Endothelial cell (in vitro differentiated cells): ENCODE measurements around the gene RUNX2. TPM values are rescaled to one million over a fixed set of nuclear protein-coding genes. Genes with fewer than 3 reads are reported as not detected.

Experiments used
- DNase-seq: peaks from one replicate; pipeline ENCODE4 v3.0.0; 2021; ENCODE audit warnings: low spot score
- H3K27ac Mint-ChIP-seq: one replicate; pipeline ENCODE4 v1.8.0; 2021; ENCODE audit warnings: mixed read lengths, inconsistent platforms; ENCODE audit not compliant: unreplicated experiment
- H3K27me3 Mint-ChIP-seq: one replicate; pipeline ENCODE4 v1.8.0; 2021; ENCODE audit warnings: mild to moderate bottlenecking, moderate library complexity, mixed read lengths, inconsistent platforms; ENCODE audit not compliant: unreplicated experiment
- H3K36me3 Mint-ChIP-seq: one replicate; pipeline ENCODE4 v1.8.0; 2021; ENCODE audit warnings: mild to moderate bottlenecking, low read depth, mixed read lengths, inconsistent platforms; ENCODE audit not compliant: unreplicated experiment
- H3K4me1 Mint-ChIP-seq: one replicate; pipeline ENCODE4 v1.8.0; 2021; ENCODE audit warnings: mild to moderate bottlenecking, mixed read lengths, inconsistent platforms; ENCODE audit not compliant: unreplicated experiment
- H3K4me3 Mint-ChIP-seq: one replicate; pipeline ENCODE4 v1.8.0; 2021; ENCODE audit warnings: mild to moderate bottlenecking, mixed read lengths, inconsistent platforms; ENCODE audit not compliant: unreplicated experiment
- H3K9me3 Mint-ChIP-seq: one replicate; pipeline ENCODE4 v1.8.0; 2021; ENCODE audit warnings: mixed read lengths, inconsistent platforms; ENCODE audit not compliant: unreplicated experiment
- total RNA-seq: library from RNA; stranded (reverse); fragmentation: NEBNext Ultra II Directional; extraction: Animal tissue kit (Norgen Biotek cat#: 25700); gene quantifications from one replicate; pipeline ENCODE4 v1.2.1, GENCODE V29; 2021; ENCODE audit not compliant: unreplicated experiment
- TF ChIP-seq, protein P1 (sequence below): fragments of 200-600 bp; sonication (generic); IDR thresholded peaks from one replicate; pipeline ENCODE4 v1.5.0; 2021; ENCODE audit warnings: antibody characterized with exemption; ENCODE audit not compliant: unreplicated experiment

Gene RUNX2
- total RNA-seq, 1 donor from 2014 or later, result 1.8 TPM

DNA sequence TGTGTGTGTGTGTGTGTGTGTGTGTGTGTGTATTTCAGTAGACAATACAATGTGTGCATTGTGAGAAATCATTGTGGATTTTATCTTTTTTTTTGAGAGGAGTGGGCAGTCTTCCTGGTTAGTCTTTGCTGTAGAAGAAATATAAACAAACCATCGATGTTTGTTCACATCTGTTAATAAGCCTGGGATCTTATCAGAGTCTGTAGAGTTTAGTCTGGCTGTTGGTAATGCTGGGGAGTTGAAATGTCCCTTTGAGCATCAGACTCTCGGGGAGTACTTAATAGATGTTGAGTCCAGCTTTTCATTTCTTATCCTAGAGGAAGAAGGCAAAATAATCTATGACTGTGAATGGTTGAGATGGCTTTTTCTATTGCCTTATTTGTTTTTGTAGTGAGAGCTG, 146.2 kb downstream of the RUNX2 start:
- H3K27ac Mint-ChIP-seq, result no peak overlapping the region
- no peaks in the 10 kb centered on the region for H3K4me1 Mint-ChIP-seq
- H3K9me3 Mint-ChIP-seq, result no peaks in the 10 kb centered on the region
- no peaks in the 10 kb centered on the region for H3K27me3 Mint-ChIP-seq
- no peak for DNase-seq
- TF ChIP-seq, protein P1, sequence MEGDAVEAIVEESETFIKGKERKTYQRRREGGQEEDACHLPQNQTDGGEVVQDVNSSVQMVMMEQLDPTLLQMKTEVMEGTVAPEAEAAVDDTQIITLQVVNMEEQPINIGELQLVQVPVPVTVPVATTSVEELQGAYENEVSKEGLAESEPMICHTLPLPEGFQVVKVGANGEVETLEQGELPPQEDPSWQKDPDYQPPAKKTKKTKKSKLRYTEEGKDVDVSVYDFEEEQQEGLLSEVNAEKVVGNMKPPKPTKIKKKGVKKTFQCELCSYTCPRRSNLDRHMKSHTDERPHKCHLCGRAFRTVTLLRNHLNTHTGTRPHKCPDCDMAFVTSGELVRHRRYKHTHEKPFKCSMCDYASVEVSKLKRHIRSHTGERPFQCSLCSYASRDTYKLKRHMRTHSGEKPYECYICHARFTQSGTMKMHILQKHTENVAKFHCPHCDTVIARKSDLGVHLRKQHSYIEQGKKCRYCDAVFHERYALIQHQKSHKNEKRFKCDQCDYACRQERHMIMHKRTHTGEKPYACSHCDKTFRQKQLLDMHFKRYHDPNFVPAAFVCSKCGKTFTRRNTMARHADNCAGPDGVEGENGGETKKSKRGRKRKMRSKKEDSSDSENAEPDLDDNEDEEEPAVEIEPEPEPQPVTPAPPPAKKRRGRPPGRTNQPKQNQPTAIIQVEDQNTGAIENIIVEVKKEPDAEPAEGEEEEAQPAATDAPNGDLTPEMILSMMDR, result no peak
- H3K4me3 Mint-ChIP-seq, result no peak overlapping the region
- H3K36me3 Mint-ChIP-seq, result no peaks in the 10 kb centered on the region

DNA sequence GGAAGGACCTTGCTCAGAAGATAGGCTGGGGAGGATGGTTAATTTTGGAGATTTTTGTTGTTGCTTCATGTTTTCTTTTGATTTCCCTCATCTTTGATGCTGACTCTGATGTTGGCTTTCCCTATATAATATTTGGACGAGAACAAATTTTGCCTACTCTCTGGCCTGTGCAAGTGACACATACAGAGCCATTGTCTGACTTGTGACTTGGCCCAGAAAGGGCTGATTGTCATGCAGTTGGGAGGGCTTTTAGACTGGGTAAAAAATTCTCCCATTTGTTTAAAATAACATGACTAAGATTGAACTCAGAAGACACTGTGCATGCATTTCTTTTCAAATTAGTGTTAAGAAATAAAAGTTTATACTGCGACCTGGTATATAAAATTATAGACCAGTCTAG, 148.2 kb downstream of the RUNX2 start:
- Mint-ChIP-seq H3K9me3 (no peaks in the 10 kb centered on the region), H3K4me1 (no peaks in the 10 kb centered on the region), H3K4me3 (no peak overlapping the region)

DNA sequence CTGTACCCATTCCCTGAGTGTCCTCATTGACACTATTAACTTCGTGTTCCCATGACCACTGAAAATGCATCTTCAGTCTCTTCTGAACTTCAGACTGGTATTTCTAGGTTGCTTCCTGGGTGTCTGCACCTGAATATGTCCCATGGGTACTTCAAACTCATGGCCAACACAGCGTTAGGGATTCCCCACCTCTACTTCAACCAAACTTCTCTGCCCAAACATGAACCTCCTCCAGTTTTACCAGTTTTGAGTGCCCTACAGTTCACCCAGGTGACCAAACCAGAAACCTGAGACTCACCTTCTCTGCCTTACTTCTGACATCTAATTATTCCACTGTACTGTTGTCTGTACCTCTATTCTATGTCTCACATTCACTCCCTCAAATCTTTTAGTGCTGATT, 149.1 kb downstream of the RUNX2 start:
- TF ChIP-seq, protein P1, result no peak
- no peaks in the 10 kb centered on the region for H3K4me1 Mint-ChIP-seq
- no peaks in the 10 kb centered on the region for H3K9me3 Mint-ChIP-seq
- H3K4me3 Mint-ChIP-seq, result no peak overlapping the region
- no peak overlapping the region for H3K27ac Mint-ChIP-seq
- no peaks in the 10 kb centered on the region for H3K36me3 Mint-ChIP-seq
- no peaks in the 10 kb centered on the region for H3K27me3 Mint-ChIP-seq
- no peak for DNase-seq

More for the DNA sequence above, 148.2 kb downstream of the RUNX2 start:
- Mint-ChIP-seq H3K27ac (no peak overlapping the region), H3K27me3 (no peaks in the 10 kb centered on the region), H3K36me3 (no peaks in the 10 kb centered on the region)
- TF ChIP-seq, protein P1, result no peak
- DNase-seq, result no peak

DNA sequence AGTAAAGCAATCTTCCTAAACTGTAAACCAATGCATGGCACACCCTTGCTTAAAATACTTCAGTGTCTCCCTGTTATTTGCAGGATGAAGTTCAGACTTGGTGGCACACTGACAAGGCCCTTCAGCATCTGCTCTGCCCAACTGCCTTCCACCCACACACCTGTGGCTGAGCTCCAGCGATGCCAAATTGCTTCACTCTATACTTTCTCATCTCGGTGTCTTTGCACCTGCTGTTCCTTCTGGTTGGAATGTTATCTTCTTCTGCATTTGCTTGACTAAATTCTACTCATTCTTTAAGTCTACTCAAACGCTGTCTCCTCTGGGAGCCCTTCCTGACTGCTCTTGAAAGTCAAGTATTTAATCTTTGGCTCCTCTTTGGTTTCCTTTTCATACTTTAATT, 149.7 kb downstream of the RUNX2 start:
- Mint-ChIP-seq H3K27ac (no peak overlapping the region), H3K27me3 (no peaks in the 10 kb centered on the region), H3K4me3 (no peak overlapping the region), H3K36me3 (no peaks in the 10 kb centered on the region), H3K4me1 (no peaks in the 10 kb centered on the region), H3K9me3 (no peaks in the 10 kb centered on the region)
- TF ChIP-seq, protein P1, result no peak
- DNase-seq, result no peak

DNA sequence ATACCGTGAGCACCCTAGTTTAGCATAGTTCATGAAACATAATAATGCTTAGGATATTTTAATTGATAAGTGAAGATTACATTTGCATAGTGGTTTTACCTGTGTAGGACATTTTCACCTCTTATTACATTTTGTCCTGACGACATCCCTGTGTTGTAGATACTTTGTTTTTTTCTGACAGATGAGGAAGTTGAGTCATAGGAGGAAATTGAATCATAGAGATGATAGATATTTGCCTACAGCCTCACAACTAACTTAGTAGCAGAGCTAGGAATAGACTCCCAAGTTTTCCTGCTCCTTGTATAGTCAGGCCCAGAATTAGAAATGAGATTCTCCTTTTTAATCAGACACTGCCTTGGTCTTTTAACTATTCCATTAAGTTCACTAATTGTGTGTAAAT, 150.1 kb downstream of the RUNX2 start:
- Mint-ChIP-seq H3K27me3 (no peaks in the 10 kb centered on the region), H3K4me1 (no peaks in the 10 kb centered on the region), H3K36me3 (no peaks in the 10 kb centered on the region), H3K4me3 (no peak overlapping the region), H3K27ac (no peak overlapping the region), H3K9me3 (no peaks in the 10 kb centered on the region)
- TF ChIP-seq, protein P1, result no peak
- no peak for DNase-seq
